Fibroblast of upper back skin (primary cell): ENCODE data around the gene E2F6.

Experiments used
- DNase-seq: peaks from one replicate; pipeline ENCODE4 v3.0.0-alpha.2; 2013

E2F6 gene, protein sequence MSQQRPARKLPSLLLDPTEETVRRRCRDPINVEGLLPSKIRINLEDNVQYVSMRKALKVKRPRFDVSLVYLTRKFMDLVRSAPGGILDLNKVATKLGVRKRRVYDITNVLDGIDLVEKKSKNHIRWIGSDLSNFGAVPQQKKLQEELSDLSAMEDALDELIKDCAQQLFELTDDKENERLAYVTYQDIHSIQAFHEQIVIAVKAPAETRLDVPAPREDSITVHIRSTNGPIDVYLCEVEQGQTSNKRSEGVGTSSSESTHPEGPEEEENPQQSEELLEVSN

DNA sequence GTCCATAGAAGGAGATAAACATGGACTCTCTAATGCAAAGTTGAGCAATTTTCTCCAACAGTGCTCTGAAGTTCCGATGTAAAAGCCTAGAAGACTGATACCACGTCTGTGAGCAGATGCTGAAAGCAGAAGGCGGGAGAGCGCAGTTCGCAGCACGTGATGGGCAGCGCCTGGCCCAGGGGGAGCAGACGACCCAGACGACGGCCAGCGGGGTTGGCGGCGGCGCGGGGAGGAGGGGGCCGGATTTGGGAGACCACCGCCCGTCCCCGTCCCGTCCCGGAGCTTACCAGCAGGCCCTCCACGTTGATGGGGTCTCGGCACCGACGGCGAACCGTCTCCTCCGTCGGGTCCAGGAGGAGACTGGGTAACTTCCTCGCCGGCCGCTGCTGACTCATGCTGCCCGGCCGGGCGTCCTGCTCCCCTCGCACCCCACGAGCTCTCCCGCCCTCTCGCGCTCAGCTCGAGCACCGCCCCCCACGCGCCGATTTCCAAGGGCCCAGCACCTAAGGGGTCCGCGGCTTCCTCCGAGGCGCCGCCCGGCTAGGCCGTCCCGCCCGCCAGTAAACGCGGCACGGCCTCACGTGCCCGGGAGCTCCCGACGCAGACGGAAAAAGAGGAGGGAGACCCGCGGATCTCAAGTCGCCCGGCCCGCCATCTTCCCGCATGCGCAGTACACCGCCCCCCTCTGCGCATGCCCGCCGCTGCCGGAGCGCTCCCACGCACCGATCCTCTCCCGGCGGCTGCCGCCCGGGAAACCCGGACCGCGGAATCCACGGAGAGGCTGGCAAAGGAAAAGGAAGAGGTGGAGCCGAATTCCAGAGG is at the start of gene E2F6:
Gene E2F6, minus strand, starts transcription at position 677 of the 822 bp plus-strand sequence. Its CDS starts 282 bp downstream, at position 395.
- DNase-seq = peak; percentile 94

DNA sequence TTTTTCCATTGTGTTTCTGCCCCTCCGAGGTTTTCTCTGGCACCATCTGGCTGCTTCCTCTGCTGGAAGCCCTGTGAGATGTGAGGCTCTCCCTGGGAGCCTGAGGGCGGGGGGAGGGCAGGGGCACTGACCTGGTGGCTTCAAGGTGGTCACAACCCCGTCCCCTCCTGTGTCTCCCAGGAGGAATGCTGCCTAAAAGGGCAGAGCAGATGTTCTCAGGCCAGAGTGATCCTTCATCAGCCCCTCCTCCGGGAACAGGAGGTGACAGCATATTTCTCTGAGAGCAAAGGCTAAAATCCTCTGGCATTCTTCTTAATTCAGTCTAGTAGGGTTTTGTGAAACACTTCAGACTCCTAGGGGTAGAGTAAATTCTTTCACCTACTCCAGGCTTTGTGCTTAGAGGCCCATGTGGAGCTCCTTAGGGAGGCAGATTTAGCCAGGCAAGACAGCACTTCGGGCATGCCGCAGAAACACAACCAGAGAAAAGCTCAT is 49.6 kb upstream of the E2F6 start:
- DNase-seq = no peak

- DNase-seq = no peak
These were observed 48.9 kb upstream of the E2F6 start for GRCh38 chr2:11514904-11515303.

DNA sequence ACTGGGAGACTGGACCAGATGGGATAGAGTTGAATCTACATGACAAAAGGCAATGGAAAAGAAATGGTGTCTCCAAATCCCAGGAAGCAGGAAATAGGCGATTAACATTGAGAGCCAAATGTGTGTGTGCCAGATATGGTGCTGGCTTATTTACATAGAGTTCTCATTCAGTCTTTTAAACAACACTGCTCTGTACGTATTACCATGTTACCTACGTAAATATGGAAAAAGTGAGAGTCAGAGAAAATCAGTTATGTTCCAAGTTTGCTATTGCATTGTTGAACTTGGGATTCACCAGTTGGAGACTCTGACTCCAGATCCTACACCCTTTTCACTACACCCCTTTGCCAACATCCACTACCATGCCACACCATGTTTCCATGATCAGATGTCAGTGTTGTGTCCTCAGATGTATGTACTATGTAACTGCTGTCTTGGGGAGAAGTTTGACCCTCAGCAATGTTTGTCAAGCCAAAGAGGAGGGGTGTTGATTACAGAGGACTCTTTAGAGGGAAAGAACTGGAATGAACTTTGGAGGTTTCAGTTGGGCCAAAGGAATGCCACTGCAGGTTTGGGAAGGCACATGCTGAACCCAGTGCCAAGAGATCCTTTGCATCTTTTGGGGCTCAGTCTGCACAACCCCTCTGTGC is 48.2 kb upstream of the E2F6 start:
- DNase-seq = no peak

- DNase-seq = no peak
These were observed 47.4 kb upstream of the E2F6 start for GRCh38 chr2:11513319-11513718.

DNA sequence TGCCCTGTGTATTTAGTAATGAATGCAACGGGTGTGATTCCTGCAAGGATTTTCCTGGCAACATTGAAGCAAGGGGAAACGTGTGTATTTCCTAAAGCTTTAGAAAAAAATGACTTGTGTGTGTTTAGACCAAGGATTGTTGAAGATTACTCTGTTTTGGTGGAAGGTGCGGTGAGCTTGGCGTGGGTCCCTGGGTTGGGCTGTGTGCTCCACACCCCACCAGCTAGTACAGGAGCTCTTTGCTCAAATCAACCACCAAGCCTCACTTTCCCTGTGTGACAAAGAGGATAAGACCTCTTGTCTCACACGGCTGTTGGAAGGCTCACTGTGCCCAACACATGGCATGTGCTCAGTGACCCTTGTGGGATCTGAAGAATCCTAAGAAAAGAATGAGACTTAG is 46.5 kb upstream of the E2F6 start:
- no peak for DNase-seq

DNA sequence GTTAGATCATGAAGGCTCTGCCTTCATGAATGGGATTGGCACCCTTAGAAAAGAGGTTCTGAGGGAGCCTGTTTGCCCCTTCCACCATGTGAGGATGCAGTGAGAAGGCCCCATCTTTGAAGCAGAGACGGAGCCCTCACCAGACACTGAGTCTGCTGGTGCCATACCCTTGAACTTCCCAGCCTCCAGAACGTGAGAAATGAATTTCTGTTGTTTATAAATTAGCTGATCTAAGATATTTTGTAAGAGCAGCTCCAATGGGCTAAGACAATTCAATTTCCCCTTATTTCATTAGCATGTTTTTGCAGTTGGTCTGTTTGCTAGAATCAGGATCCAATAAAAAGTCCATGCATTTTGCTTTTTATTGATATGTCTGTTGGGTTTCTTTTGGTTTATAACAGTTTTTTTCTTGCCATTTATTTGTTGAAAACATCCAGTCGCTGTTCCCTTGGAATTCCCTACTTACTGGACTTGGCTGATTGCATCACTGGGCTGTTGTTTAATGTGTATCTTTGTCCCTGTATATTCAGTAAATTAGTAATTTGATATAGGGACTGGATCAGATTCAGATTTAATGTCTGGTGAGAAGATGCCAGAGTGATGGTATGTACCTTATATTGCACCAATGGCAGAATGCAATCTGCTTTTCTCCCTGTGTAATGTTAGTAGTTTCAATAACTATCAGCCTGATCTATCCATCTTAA is 43.8 kb upstream of the E2F6 start:
- DNase-seq = no peak

DNA sequence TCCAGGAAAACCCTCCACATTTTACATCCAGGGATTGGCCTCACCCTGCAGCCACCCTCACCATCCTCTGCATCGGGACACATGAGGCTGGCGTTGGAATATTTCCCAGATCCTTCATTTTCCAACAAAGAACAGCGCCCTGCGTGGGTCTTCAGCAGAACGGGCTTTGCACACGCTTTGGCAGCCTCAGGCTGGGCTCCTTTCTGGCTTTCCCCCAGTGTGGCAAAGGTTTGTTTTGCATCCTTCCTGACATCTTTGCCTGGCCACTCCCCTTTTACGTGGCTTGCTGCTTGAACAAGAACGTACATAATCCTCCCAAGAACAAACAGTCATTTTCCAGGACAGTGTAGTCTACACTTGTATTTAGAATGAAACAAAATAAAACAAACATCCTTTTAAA is 42.3 kb upstream of the E2F6 start:
- DNase-seq = no peak

- DNase-seq = no peak
These were observed 41.6 kb upstream of the E2F6 start for GRCh38 chr2:11507517-11507916.

DNA sequence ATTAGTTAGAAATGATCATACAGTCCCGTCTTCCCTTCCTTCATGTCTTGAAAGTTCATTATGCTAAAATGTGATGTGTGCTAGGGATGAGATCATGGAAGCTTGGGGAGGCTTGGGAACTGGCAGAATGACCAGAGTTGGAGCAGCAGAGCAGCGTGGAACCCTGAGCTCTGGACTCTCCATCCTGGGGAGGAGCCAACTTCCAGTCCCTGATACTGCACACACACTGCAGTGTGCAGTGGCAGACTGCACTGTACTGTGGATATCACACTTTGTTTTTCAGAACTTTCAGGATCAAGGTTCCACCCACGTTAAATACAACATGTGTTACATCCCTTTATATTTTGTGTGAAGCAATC is 40.6 kb upstream of the E2F6 start:
- DNase-seq = no peak

- peak; percentile 12 for DNase-seq
These were observed 40.0 kb upstream of the E2F6 start for GRCh38 chr2:11505652-11506610.

DNA sequence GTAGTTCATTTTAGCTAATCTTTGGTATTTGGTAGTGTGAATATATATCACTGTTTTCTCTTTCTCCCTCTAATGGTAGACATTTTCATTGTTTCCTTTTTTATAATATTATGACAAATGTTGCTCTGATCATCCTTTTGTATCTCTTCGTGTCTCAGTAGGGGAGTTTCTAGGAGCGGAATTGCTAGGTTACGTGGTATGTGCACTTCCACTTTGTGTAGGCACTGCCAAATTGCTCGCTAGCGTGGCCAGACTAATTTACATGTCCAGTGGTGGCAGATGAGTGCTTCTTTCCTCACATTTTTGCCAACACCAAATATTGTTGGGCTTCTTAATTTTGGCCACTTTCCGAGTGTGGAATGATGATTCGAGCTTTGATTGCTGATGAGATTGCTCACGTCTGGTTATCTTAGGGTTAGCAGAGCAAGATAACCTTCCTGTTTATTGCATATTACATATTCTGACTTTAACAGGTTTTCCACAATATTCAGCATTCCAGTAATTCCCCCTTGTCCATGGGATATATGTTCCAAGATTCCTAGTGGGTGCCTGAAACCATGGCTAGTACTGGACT is 37.5 kb upstream of the E2F6 start:
- no peak for DNase-seq

DNA sequence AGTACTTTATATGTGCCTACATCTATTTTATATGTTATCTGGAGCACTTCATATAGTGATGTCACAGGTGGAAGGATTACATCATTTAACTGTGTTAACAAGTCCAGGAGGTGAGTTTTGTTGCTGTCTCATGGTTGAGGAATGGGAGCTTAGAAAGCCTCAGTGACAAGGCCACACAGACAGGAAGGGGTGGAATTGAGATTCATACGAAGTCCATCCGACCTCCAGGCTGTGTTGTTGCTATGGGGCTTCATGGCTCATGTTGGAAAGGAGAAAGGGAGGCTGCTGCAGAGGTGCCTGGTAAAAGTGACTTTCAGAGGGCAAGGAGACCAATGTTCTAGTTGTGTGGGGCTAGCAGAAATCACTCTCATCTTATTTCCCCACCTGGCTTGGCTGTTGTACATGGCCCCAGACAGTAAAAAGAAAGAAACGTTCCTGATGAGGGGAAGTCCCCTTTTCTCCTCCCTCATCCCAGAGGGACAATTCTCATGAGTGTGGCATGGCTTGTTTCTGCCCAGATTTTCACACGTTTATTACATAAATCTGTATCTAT is 36.9 kb upstream of the E2F6 start:
- peak; percentile 10 for DNase-seq

DNA sequence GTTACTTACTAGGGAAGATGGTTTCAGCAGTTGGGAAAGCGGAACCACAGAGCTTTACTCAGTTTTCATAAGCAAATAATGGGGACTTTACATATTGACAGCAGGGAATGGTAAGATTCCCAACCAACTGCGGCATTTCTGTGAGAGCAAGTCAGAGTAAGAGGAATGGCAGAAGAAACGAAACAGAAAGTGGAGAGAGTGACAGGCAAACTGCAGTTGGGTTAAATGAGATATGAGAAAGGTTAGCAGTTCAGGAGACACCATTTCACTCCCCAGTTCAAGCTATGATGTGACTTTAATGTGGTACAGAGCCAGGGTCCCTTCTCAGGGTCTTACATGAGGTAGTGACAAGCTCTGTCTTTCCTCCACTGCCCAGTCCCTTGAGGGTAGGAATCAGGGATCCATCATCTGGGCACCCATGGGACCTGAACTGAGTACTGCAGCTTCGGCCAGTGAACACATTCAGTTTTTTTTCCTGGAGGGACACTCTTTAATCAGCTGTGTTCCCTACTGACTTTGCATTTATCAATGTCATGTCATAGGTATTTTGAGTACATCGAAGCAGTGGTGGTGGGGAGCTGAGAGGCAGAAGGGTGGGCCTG is 34.8 kb upstream of the E2F6 start:
- no peak for DNase-seq

GRCh38 chr2:11499081-11499743 is 33.3 kb upstream of the E2F6 start:
- no peak for DNase-seq

DNA sequence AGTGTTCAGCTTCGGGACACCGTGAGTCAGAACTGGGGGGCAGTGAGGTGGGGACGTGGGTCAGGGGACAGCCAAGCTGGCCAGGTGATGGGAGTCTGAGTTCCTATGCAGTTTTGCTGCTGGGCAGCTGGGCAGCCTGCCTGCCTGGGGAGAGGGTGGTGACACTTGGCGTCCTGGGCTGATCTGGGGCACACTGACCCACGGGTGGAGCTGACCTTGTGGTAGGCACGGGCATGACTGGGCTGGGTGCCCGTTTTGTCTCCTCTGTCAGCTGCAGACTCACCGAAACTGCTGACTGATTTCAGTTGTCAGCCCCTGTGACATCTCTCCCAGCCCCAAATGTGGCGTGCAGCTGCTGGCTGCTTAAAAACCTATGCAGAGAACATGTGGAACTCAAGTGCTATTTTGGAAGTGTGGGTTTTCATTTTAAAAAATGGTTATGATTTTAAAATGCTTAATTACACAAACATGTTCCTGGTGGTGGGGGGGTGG is 32.6 kb upstream of the E2F6 start:
- no peak for DNase-seq

- no peak for DNase-seq
These were observed 30.1 kb upstream of the E2F6 start for GRCh38 chr2:11495844-11496681.

GRCh38 chr2:11494310-11494709 is 28.3 kb upstream of the E2F6 start:
- DNase-seq = no peak

DNA sequence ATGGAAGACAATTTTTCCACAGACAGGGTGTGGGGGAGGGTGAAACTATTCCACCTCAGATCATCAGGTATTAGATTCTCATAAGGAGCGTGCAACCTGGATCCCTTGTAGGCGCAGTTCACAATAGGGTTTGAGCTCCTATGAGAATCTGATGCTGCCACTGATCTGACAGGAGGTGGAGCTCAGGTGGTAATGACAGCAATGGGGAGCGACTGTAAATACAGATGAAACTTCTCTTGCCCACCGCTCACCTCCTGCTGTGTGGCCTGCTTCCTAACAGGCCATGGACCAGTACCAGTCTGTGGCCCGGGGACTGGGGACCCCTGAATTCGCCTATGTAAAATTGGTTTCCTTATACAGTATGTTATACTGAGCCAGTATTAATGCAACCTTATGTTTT is 27.3 kb upstream of the E2F6 start:
- no peak for DNase-seq
